GM12801 (cell line): ENCODE measurements around the gene USP12.

ENCODE experiments used
- TF ChIP-seq, protein P1 (sequence below): IDR thresholded peaks from one replicate; pipeline ENCODE4 v1.5.1; 2011; ENCODE audit warnings: control low read depth; ENCODE audit not compliant: insufficient read length; ENCODE audit errors: extremely low read depth

Gene USP12

GRCh38 chr13:27122036-27122435 lies 49.6 kb downstream of the USP12 start:
- TF ChIP-seq, protein P1, sequence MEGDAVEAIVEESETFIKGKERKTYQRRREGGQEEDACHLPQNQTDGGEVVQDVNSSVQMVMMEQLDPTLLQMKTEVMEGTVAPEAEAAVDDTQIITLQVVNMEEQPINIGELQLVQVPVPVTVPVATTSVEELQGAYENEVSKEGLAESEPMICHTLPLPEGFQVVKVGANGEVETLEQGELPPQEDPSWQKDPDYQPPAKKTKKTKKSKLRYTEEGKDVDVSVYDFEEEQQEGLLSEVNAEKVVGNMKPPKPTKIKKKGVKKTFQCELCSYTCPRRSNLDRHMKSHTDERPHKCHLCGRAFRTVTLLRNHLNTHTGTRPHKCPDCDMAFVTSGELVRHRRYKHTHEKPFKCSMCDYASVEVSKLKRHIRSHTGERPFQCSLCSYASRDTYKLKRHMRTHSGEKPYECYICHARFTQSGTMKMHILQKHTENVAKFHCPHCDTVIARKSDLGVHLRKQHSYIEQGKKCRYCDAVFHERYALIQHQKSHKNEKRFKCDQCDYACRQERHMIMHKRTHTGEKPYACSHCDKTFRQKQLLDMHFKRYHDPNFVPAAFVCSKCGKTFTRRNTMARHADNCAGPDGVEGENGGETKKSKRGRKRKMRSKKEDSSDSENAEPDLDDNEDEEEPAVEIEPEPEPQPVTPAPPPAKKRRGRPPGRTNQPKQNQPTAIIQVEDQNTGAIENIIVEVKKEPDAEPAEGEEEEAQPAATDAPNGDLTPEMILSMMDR = no peak

GRCh38 chr13:27120811-27121210 lies 50.8 kb downstream of the USP12 start:
- TF ChIP-seq, protein P1 = no peak

- TF ChIP-seq, protein P1 = no peak
Observed at GRCh38 chr13:27120011-27120410, 51.6 kb downstream of the USP12 start.

DNA sequence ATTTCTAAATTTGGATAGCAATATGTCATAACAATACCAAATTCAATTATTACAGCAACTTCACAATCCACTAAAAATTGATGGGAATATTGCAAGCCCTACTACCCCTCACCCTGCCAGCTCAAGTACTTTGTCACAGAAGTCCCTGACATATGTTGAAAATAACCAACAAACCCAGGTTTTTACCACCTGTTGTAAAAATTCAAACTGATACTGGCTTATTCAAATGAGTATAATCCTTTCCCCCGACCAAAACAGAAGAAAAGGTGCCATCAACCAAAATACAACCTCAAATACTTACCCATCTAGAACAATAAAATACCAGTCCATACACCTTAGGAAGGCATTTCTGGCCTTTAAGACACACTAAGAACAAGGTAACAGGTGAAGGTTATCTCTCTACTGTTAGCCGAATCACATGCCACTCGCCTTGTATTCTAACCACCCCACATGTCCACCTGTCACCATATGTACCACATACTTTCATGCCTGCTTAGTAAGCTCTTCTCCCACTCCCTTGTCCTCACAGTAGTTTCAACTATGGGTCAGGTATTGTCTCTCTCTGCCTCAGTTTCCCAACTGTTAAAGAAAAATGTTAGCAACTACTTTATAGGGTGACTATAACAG lies 53.1 kb downstream of the USP12 start:
- TF ChIP-seq, protein P1 = no peak

GRCh38 chr13:27117952-27118351 lies 53.7 kb downstream of the USP12 start:
- TF ChIP-seq, protein P1 = no peak

- TF ChIP-seq, protein P1 = no peak
Observed at GRCh38 chr13:27117158-27117557, 54.5 kb downstream of the USP12 start.

DNA sequence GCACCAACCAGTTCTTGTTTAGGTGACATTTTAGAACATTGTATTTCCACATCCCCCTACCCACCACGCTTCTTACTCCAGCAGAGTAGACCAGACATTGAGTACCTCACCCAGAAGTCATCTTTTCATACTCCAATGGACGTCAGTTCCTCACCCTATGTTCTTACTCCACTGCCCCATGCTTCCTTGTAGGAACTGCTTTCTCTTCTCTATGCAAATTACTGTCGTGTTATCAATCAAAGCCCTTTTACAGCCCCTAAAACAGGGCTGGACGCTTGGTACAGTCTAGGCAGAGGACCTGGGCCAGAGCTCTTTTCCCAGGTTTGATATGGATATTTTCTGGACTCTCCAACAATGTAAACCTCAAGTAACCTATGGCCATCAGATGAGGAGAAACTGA lies 58.2 kb downstream of the USP12 start:
- TF ChIP-seq, protein P1 = no peak
